ENCODE measurements around the gene MRPS27. TPM values are rescaled to one million over a fixed set of nuclear protein-coding genes. Genes with fewer than 3 reads are reported as not detected.

The MRPS27 gene
- total RNA-seq, 4 donors from 2014 or later = 42.7 to 49.4 (median 48.1) TPM

- TF ChIP-seq CTCF (IDR thresholded peaks at IDR 0.05; ENCODE audit: low read depth) = no peak
Observed at GRCh38 chr5:72191404-72191803, 128.6 kb downstream of the MRPS27 start.

GRCh38 chr5:72189146-72189545, 130.9 kb downstream of the MRPS27 start:
- TF ChIP-seq CTCF (IDR thresholded peaks at IDR 0.05; ENCODE audit: low read depth) = no peak

- TF ChIP-seq CTCF (IDR thresholded peaks at IDR 0.05; ENCODE audit: low read depth) = no peak
Observed at GRCh38 chr5:72188166-72188565, 131.9 kb downstream of the MRPS27 start.

- no peak for TF ChIP-seq CTCF (IDR thresholded peaks at IDR 0.05; ENCODE audit: low read depth)
Observed at GRCh38 chr5:72187388-72188075, 132.5 kb downstream of the MRPS27 start.

DNA sequence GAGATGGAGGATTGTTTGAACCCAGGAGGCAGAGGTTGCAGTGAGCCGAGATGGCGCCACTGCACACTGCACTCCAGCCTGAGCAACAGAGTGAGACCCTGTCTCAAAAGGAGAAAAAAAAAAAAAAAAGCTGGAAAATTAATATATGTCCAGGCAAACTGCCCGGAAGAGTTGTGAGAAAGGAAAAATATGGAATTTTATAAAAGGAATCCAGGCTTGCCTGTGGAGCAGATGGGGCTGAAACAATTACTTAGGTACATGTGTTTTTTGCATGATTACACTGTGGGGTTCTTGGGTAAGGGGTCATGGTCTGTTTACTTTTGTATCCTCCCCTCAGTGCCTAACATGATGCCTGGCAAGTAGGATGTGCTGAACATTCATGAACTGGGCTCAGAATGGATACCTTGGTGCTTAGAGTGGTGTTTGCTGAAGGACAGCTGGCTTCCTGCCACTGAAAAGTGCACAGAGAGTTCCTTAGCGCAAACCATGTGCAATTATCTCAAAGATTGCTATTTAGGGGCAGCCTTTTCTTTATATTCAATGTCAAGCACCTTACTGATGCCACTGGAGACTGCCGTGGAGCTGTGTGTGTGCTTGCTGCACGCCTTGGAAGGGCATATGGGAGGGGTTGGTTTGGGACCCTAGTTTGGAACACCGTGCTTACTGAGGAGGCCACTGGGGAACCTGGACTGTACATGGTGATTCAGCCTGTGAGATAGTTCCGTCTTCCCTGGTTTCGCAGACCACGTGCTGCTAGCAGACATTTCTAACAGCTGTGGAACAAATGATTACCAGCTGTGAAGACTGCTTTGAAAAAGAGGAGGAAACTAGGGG, 134.3 kb downstream of the MRPS27 start:
- no peak for TF ChIP-seq CTCF (IDR thresholded peaks at IDR 0.05; ENCODE audit: low read depth)

- TF ChIP-seq CTCF (IDR thresholded peaks at IDR 0.05; ENCODE audit: low read depth) = no peak
Observed at GRCh38 chr5:72184408-72184807, 135.6 kb downstream of the MRPS27 start.

- TF ChIP-seq CTCF (IDR thresholded peaks at IDR 0.05; ENCODE audit: low read depth) = no peak
Observed at GRCh38 chr5:72183101-72183520, 136.9 kb downstream of the MRPS27 start.

Data from subcutaneous adipose tissue (tissue), 4 donors.